OCI-LY3 (cell line): Measurements from ENCODE around the gene ZFP28.

Experiments
- H2AFZ ChIP-seq: fragments of 200-600, 300-600 bp; shearing (Covaris generic); 2 replicates; pipeline ENCODE4 v1.6.0; 2014; ENCODE audit warnings: antibody characterized with exemption, low read depth, low read length
- H3K27ac ChIP-seq: fragments of 200-600, 300-600 bp; sonication (generic); 2 replicates; pipeline ENCODE4 v1.5.1; 2014; ENCODE audit warnings: mild to moderate bottlenecking, low read length, moderate library complexity, mixed read lengths
- H3K27me3 ChIP-seq: fragments of 200-600, 300-600 bp; sonication (generic); 2 replicates; pipeline ENCODE4 v1.6.1; 2014; ENCODE audit warnings: low read depth, low read length, mixed read lengths
- H3K36me3 ChIP-seq: fragments of 200-600, 300-600 bp; sonication (generic); replicated peaks from 2 replicates; pipeline ENCODE3; 2014; ENCODE audit warnings: low read depth, low read length, mixed read lengths
- H3K4me1 ChIP-seq: fragments of 300-600, 200-600 bp; sonication (generic); 2 replicates; pipeline ENCODE4 v1.6.1; 2014; ENCODE audit warnings: low read length, mixed read lengths
- H3K4me2 ChIP-seq: fragments of 200-600, 300-600 bp; sonication (generic); 2 replicates; pipeline ENCODE4 v1.6.1; 2014; ENCODE audit warnings: low read length, mixed read lengths
- H3K4me3 ChIP-seq: fragments of 300-600, 200-600 bp; sonication (generic); 2 replicates; pipeline ENCODE4 v1.5.1; 2014; ENCODE audit warnings: antibody characterized with exemption, mild to moderate bottlenecking, low read length, moderate library complexity
- H3K79me2 ChIP-seq: fragments of 300-600, 200-600 bp; shearing (Covaris generic); 2 replicates; pipeline ENCODE4 v1.6.1; 2014; ENCODE audit warnings: mild to moderate bottlenecking, low read length, mixed read lengths
- H3K9ac ChIP-seq: fragments of 300-600, 200-600 bp; shearing (Covaris generic); 2 replicates; pipeline ENCODE4 v1.6.0; 2014; ENCODE audit warnings: mild to moderate bottlenecking, low read length, moderate library complexity
- H3K9me3 ChIP-seq: fragments of 200-600, 300-600 bp; shearing (Covaris generic); 2 replicates; pipeline ENCODE4 v1.6.1; 2014; ENCODE audit warnings: low read length, mixed read lengths; ENCODE audit not compliant: insufficient read depth
- H4K20me1 ChIP-seq: fragments of 200-600, 300-600 bp; sonication (generic); 2 replicates; pipeline ENCODE4 v1.6.1; 2016; ENCODE audit warnings: low read length, mixed read lengths; ENCODE audit not compliant: insufficient read depth
- CTCF ChIP-seq: fragments of 200-600, 300-600 bp; sonication (generic); IDR thresholded peaks from 2 replicates; pipeline ENCODE4 v1.5.1; 2014; ENCODE audit warnings: antibody characterized with exemption, low read length, low read depth
- EZH2phosphoT487 ChIP-seq: fragments of 200-600 bp; shearing (Covaris generic); IDR thresholded peaks from 2 replicates; pipeline ENCODE4 v1.6.1; 2018; ENCODE audit warnings: antibody characterized with exemption, mixed run types, low read depth

ZFP28 gene

GRCh38 chr19:56508290-56508778, 30.4 kb upstream of the ZFP28 start:
- Histone ChIP-seq H3K36me3 (no peaks in the 10 kb centered on the region), H3K9ac (no peak overlapping the region), H3K27ac (no peak overlapping the region)

GRCh38 chr19:56525214-56525860, 13.4 kb upstream of the ZFP28 start:
- Histone ChIP-seq H3K4me3 (no peak overlapping the region), H3K9ac (no peak overlapping the region), H3K36me3 (no peaks in the 10 kb centered on the region), H2AFZ (no peak overlapping the region), H3K27ac (no peak overlapping the region), H3K4me1 (no peaks in the 10 kb centered on the region), H4K20me1 (no peaks in the 10 kb centered on the region), H3K4me2 (no peak overlapping the region), H3K79me2 (no peaks in the 10 kb centered on the region), H3K9me3 (peaks cover 42% of the 10 kb centered on the region; the same call in 1 of the 2 replicates), H3K27me3 (no peaks in the 10 kb centered on the region)
- TF ChIP-seq EZH2phosphoT487 (no peak), CTCF (no peak)

More at GRCh38 chr19:56508290-56508778, 30.4 kb upstream of the ZFP28 start:
- Histone ChIP-seq H3K9me3 (peaks cover 15% of the 10 kb centered on the region), H2AFZ (no peak overlapping the region), H3K79me2 (no peaks in the 10 kb centered on the region), H4K20me1 (no peaks in the 10 kb centered on the region), H3K4me3 (no peak overlapping the region), H3K4me1 (no peaks in the 10 kb centered on the region), H3K4me2 (no peak overlapping the region), H3K27me3 (no peaks in the 10 kb centered on the region)
- no peak for TF ChIP-seq EZH2phosphoT487
- TF ChIP-seq CTCF = no peak

- no peaks in the 10 kb centered on the region for H3K4me1 ChIP-seq
- H3K27me3 ChIP-seq = no peaks in the 10 kb centered on the region
- H2AFZ ChIP-seq = no peak overlapping the region
- H4K20me1 ChIP-seq = no peaks in the 10 kb centered on the region
- H3K9me3 ChIP-seq = no peaks in the 10 kb centered on the region; the same call in none of the 2 replicates
- TF ChIP-seq CTCF (no peak), EZH2phosphoT487 (no peak)
- H3K36me3 ChIP-seq = no peaks in the 10 kb centered on the region
- H3K27ac ChIP-seq = no peak overlapping the region
- no peaks in the 10 kb centered on the region for H3K79me2 ChIP-seq
- no peak overlapping the region for H3K4me3 ChIP-seq
- H3K9ac ChIP-seq = no peak overlapping the region
- no peak overlapping the region for H3K4me2 ChIP-seq
Observed at GRCh38 chr19:56537442-56537841, 1.3 kb upstream of the ZFP28 start.

- H3K27me3 ChIP-seq = no peaks in the 10 kb centered on the region
- H3K9me3 ChIP-seq = peaks cover under 1% of the 10 kb centered on the region
- no peaks in the 10 kb centered on the region for H3K36me3 ChIP-seq
- H3K4me1 ChIP-seq = no peaks in the 10 kb centered on the region
- H2AFZ ChIP-seq = no peak overlapping the region
- no peak overlapping the region for H3K4me3 ChIP-seq
- no peak overlapping the region for H3K4me2 ChIP-seq
- no peaks in the 10 kb centered on the region for H4K20me1 ChIP-seq
- TF ChIP-seq CTCF (no peak), EZH2phosphoT487 (no peak)
- H3K79me2 ChIP-seq = no peaks in the 10 kb centered on the region
- no peak overlapping the region for H3K9ac ChIP-seq
- no peak overlapping the region for H3K27ac ChIP-seq
Observed at GRCh38 chr19:56538254-56538760, 441 bp upstream of the ZFP28 start.
